Mammary epithelial cell (primary cell): Measurements from ENCODE around the gene POLA1.

ENCODE experiments used
- CTCF ChIP-seq, 2 donors: IDR thresholded peaks in 1 of 2; conservative IDR thresholded peaks in 1 of 2; 2 replicates each; pipeline ENCODE4 v1.5.1; 2011 to 2012; ENCODE audit warnings: inconsistent platforms in 2 of 2, low read length in 2 of 2, mild to moderate bottlenecking in 2 of 2, control low read depth in 1 of 2, low read depth in 1 of 2; ENCODE audit not compliant: insufficient read depth in 1 of 2; ENCODE audit errors: extremely low read depth in 1 of 2
- EZH2 ChIP-seq: IDR thresholded peaks from 2 replicates; pipeline ENCODE4 v1.6.1; 2012; ENCODE audit warnings: low read length, inconsistent platforms, borderline replicate concordance

GRCh38 chrX:24668111-24668510, 25.6 kb upstream of the POLA1 start:
- no peak for TF ChIP-seq EZH2
- TF ChIP-seq CTCF (conservative IDR thresholded peaks at IDR 0.05 in 1 of 2, IDR thresholded peaks at IDR 0.05 in 1 of 2; ENCODE audit: extremely low read depth in 1 of 2, insufficient read depth in 1 of 2, low read depth in 1 of 2, low read length in 2 of 2) = no peak
